NT2/D1 (cell line): ENCODE results near the gene MEN1.

Experiments
- YY1 ChIP-seq: IDR thresholded peaks from 2 replicates; pipeline ENCODE4 v1.6.1; 2011; ENCODE audit not compliant: insufficient read length, insufficient read depth
- ZNF274 ChIP-seq: IDR thresholded peaks from 2 replicates; pipeline ENCODE4 v1.6.1; 2011; ENCODE audit warnings: mild to moderate bottlenecking, low read depth, low read length

GRCh38 chr11:64778223-64778472, 32.2 kb downstream of the MEN1 start:
- TF ChIP-seq YY1 (no peak), ZNF274 (no peak)
